ENCODE measurements around the gene SLC2A13. TPM values are rescaled to one million over a fixed set of nuclear protein-coding genes. Genes with fewer than 3 reads are reported as not detected.

Gene SLC2A13
- total and polyA plus RNA-seq, 10 donors: 1.1 to 17.1 (median 7.6) TPM

- no peak for DNase-seq
- Histone ChIP-seq H3K27ac (no peak overlapping the region), H3K36me3 (no peaks in the 10 kb centered on the region), H3K4me1 (no peaks in the 10 kb centered on the region), H3K9me3 (no peaks in the 10 kb centered on the region), H3K4me3 (no peak overlapping the region), H3K27me3 (replicated peaks in 1 of 7) (no peaks in the 10 kb centered on the region)
- 78 to 96% (median 96%) methylated on average over 3 of the region's 3 CpGs for WGBS, 5 donors
- intact Hi-C loops (cut with DNase I; ENCODE audit: low total_unique reads): no loop called here
- TF ChIP-seq CTCF (IDR thresholded peaks at IDR 0.05 in 8 of 11, conservative IDR thresholded peaks at IDR 0.05 in 3 of 11) (no peak), POLR2A (IDR thresholded peaks at IDR 0.05) (no peak), POLR2AphosphoS5 (IDR thresholded peaks at IDR 0.05) (no peak)
Observed at GRCh38 chr12:39958377-39958776, 147.5 kb downstream of the SLC2A13 start.

GRCh38 chr12:39956725-39957124, 149.2 kb downstream of the SLC2A13 start:
- intact Hi-C loops (cut with DNase I; ENCODE audit: low total_unique reads): no loop called here
- no peak for TF ChIP-seq POLR2A (IDR thresholded peaks at IDR 0.05)
- no peak for TF ChIP-seq POLR2AphosphoS5 (IDR thresholded peaks at IDR 0.05)
- TF ChIP-seq CTCF (IDR thresholded peaks at IDR 0.05 in 8 of 11, conservative IDR thresholded peaks at IDR 0.05 in 3 of 11): no peak
- no peak overlapping the region for H3K27ac ChIP-seq

GRCh38 chr12:39946361-39947280, 159.3 kb downstream of the SLC2A13 start:
- H3K27me3 ChIP-seq (replicated peaks in 1 of 7): no peaks in the 10 kb centered on the region
- no peak for TF ChIP-seq POLR2AphosphoS5 (IDR thresholded peaks at IDR 0.05)
- no peak for TF ChIP-seq CTCF (IDR thresholded peaks at IDR 0.05 in 8 of 11, conservative IDR thresholded peaks at IDR 0.05 in 3 of 11)
- TF ChIP-seq POLR2A (IDR thresholded peaks at IDR 0.05): no peak
- 94 to 99% (median 96%) methylated on average over 9 to 14 of the region's 14 CpGs for WGBS, 5 donors
- no peaks in the 10 kb centered on the region for H3K4me1 ChIP-seq
- peaks cover 0 to 4% (median 0%) of the 10 kb centered on the region in 8 donors for H3K9me3 ChIP-seq
- H3K4me3 ChIP-seq: no peak overlapping the region
- no peak overlapping the region for H3K27ac ChIP-seq
- DNase-seq: no peak
- intact Hi-C loops (cut with DNase I; ENCODE audit: low total_unique reads): no loop called here
- H3K36me3 ChIP-seq: peaks cover 0 to 7% (median 0%) of the 10 kb centered on the region in 6 donors

More at GRCh38 chr12:39956725-39957124, 149.2 kb downstream of the SLC2A13 start:
- 90 to 97% (median 92%) methylated on average over 2 of the region's 2 CpGs for WGBS, 5 donors
- Histone ChIP-seq H3K9me3 (no peaks in the 10 kb centered on the region), H3K4me1 (no peaks in the 10 kb centered on the region), H3K4me3 (no peak overlapping the region), H3K36me3 (no peaks in the 10 kb centered on the region), H3K27me3 (replicated peaks in 1 of 7) (no peaks in the 10 kb centered on the region)
- DNase-seq: no peak

- H3K4me3 ChIP-seq: no peak overlapping the region
- intact Hi-C loops (cut with DNase I; ENCODE audit: low total_unique reads): no loop called here
- H3K4me1 ChIP-seq: no peaks in the 10 kb centered on the region
- TF ChIP-seq POLR2A (IDR thresholded peaks at IDR 0.05) (no peak), POLR2AphosphoS5 (IDR thresholded peaks at IDR 0.05) (no peak), CTCF (IDR thresholded peaks at IDR 0.05 in 8 of 11, conservative IDR thresholded peaks at IDR 0.05 in 3 of 11) (no peak)
- no peaks in the 10 kb centered on the region for H3K36me3 ChIP-seq
- H3K27ac ChIP-seq: no peak overlapping the region
- no peak for DNase-seq
- peaks cover 0 to 9% (median 0%) of the 10 kb centered on the region in 8 donors for H3K9me3 ChIP-seq
- no peaks in the 10 kb centered on the region for H3K27me3 ChIP-seq (replicated peaks in 1 of 7)
- 93 to 100% (median 94%) methylated on average over 1 of the region's 1 CpG for WGBS, 5 donors
Observed at GRCh38 chr12:39937119-39937518, 168.8 kb downstream of the SLC2A13 start.
